Left colon (tissue), 2 donors: ENCODE results near the gene FUCA1. TPM values are rescaled to one million over a fixed set of nuclear protein-coding genes. Genes with fewer than 3 reads are reported as not detected.
"Not testable (repeated sequence)": the region's sequence is repeated elsewhere in the genome, so short reads cannot be mapped to it uniquely, and the experiment has no call there.

ENCODE experiments used
- ATAC-seq: fragments of 200-7000 bp; cut with Tn5 transposase; one replicate; pipeline ENCODE4 v1.9.1; 2020; ENCODE audit warnings: mild to moderate bottlenecking, moderate library complexity
- DNase-seq, 2 donors: peaks; one replicate each; pipeline ENCODE4 v3.0.0-alpha.2; 2020
- intact Hi-C, 2 donors: fragments of 100-400 bp; cut with DNase I in 1 of 2; cut with micrococcal nuclease in 1 of 2; formaldehyde crosslinking; loops; one replicate each; pipeline versions ENCODE4 v1.11.2 to v1.14.0; 2022; cut with DNase I, micrococcal nuclease
- total RNA-seq, 2 donors: library from RNA; stranded (reverse); fragmentation: NEBNext Ultra II Directional; extraction: Animal tissue kit (Norgen Biotek cat#: 25700); gene quantifications; one replicate each; pipeline ENCODE4 v1.2.1, GENCODE V29; 2021
- donor health status: DM: no; HTN: no; CAD: no.
- donor health status: DM: yes; HTN: yes; CAD: no.

FUCA1 gene
- total RNA-seq, 2 donors from 2014 or later, result 157 to 212 TPM

GRCh38 chr1:23851406-23851805 is 16.7 kb downstream of the FUCA1 start:
- ATAC-seq, DNase-seq, intact Hi-C loops: not testable (repeated sequence)

DNA sequence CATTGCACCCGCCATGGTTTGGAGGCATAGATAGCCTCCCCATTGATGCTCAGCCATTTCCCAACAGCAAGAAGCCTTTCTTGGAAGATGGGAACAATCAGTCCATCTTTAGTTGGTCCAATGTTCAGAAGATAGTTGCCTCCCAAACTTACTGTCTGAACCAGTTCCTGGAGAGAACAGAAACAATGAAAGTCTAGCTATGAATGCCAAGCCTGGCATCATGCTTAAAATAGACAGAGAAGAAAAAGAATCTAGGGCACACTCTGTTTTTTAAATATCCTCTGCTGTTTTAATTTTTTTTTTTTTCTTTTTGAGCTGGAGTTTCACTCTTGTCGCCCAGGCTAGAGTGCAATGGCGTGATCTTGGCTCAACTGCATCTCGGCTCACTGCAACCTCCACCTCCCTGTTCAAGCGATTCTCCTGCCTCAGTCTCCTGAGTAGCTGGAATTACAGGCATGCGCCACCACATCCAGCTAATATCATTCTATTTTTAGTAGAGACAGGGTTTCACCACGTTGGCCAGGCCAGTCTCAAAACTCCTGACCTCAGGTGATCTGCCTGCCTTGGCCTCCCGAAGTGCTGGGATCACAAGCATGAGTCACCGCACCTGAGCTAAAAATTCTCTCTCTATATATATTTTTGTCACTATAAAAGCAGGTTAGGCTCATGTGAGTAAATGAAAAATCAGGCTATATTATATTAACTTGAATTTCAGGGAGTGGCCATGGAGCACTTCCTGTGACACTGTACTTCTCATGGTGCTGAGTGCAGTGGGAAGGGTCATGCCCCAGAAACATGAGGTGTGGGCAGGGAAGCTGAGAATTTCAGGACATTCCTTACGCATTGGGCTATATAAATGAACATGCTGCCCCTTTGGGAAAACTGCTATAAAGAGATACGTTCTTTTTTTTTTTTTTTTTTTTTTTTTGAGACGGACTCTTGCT is 19.1 kb downstream of the FUCA1 start:
- ATAC-seq (no peak), DNase-seq (no peak)
- intact Hi-C loops, result no loop called here

DNA sequence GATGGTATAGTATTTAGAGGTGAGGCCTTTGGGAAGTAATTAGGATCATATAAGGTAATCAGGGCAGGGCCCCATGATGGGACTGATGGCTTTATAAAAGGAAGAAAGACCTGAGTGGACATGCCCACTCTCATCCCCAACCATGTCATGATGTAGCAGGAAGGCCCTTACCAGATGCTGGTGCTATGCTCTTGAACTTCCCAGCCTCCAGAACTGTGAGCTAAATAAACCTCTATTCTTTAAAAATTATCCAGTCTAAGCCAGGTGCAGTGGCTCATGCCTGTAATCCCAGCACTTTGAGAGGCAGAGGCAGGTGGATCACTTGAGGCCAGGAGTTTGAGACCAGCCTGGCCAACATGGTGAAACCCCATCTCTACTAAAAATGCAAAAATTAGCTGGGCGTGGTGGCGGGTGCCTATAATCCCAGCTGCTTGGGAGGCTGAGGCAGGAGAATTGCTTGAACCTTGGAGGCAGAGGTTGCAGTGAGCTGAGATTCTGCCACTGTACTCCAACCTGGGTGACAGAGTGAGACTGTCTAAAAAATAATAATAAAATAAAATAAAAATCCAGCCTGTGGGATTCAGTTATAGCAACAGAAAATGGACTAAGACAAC is 20.5 kb downstream of the FUCA1 start:
- ATAC-seq, DNase-seq, intact Hi-C loops: not testable (repeated sequence)

DNA sequence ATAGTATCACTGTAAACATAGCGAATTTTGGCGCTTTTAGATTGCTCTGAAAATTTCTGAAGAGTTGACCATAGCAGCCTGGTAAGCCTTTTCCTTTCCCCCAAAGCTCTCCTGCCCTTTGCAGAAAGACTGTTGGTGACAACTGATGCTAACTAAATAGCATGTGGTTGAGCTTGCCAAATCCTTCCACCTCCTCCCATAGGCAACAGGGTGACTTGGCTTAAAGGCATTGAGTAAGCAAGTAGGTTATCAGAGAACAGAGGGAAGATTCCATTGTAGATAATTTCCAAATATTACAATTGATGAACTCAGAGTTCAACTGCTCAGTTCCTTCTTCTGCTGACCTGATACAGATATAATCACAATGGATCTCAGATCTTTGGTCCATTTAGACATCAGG is 22.9 kb downstream of the FUCA1 start:
- no peak for ATAC-seq
- DNase-seq, result no peak
- intact Hi-C loops, result no loop called here

DNA sequence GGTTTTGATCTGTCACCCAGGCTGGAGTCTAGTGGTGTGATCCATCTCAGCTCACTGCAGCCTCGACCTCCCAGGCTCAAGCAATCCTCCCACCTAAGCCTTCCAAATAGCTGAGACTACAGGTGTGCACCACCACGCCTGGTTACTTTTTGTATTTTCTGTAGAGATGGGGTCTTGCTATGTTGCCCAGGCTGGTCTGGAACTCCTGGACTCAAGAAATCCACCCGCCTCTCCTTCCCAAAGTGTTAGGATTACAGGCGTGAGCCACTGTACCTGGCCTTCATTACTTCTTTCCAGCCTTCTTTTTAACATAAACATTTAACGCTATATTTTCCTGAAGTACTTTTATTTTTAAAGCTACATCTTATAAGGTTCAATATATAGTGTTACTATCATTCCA is 24.4 kb downstream of the FUCA1 start:
- no peak for DNase-seq
- intact Hi-C loops, result no loop called here
- ATAC-seq, result no peak

- peak; percentile 98 for ATAC-seq
- peak; percentile 71 to 82 for DNase-seq
- intact Hi-C loops, result no loop called here
Measured at GRCh38 chr1:23838401-23838866, 29.7 kb downstream of the FUCA1 start.

DNA sequence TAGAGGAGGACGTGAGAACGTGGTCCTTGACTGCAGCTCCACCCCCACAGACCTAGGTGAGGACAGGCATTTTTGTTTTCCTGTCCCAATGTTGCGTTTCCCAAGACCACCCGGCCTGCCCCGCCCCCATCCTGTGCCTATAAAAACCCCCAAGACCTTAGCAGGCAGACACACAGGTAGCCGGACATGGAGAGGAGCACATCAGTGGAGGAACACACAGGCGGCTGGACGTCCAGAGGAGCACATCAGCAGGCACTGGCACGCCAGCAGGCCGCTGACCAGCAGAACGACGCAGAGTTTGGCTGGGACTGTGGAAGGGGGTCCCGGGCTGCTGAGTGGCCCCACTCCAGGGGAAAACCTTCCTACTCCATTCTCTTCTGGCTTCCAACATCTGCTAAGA is 30.2 kb downstream of the FUCA1 start:
- intact Hi-C loops, result no loop called here
- peak; percentile 19 for ATAC-seq
- DNase-seq, result peak in 1 of 2 donors; percentile 28

DNA sequence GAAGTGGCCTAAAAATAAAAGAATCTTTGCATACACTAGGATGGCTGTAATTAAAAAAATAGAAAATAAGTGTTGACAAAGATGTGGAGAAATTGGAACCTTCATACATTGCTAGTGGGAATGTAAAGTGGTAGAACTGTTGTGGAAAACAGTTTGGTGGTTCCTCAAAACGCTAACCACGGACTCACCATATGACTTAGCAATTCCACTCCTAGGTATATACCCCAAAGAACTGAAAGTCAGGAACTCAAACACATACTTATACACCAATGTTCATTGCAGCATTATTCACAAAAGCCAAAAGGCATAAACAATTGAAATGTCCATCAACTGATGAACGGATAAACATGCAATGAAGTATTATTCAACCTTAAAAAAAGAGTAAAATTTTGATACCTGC is 32.1 kb downstream of the FUCA1 start:
- intact Hi-C loops, result no loop called here
- ATAC-seq (no peak), DNase-seq (no peak)

GRCh38 chr1:23834156-23834555 is 33.9 kb downstream of the FUCA1 start:
- ATAC-seq, DNase-seq, intact Hi-C loops: not testable (repeated sequence)

DNA sequence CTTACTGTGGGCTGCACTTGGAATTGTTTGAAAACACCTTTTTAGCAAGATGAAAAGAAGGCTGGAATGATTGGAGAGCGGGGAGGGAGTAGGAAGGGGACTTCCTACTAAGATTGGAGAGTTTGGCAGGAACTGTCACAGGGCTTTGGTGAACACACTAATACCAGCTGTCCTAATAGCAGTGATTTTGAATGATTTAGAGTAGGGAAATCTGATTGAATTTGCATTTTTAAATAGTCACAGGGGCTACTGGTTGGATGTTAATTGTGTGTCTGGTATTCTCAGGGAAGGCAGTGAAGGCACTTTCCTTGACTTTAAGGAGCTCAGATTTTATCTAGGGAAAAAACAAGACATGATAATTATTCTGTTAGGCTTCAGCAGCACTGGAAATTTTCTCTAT is 40.4 kb downstream of the FUCA1 start:
- no peak for DNase-seq
- no peak for ATAC-seq
- intact Hi-C loops, result no loop called here

GRCh38 chr1:23826590-23826989 is 41.5 kb downstream of the FUCA1 start:
- DNase-seq, ATAC-seq, intact Hi-C loops: not testable (repeated sequence)

DNA sequence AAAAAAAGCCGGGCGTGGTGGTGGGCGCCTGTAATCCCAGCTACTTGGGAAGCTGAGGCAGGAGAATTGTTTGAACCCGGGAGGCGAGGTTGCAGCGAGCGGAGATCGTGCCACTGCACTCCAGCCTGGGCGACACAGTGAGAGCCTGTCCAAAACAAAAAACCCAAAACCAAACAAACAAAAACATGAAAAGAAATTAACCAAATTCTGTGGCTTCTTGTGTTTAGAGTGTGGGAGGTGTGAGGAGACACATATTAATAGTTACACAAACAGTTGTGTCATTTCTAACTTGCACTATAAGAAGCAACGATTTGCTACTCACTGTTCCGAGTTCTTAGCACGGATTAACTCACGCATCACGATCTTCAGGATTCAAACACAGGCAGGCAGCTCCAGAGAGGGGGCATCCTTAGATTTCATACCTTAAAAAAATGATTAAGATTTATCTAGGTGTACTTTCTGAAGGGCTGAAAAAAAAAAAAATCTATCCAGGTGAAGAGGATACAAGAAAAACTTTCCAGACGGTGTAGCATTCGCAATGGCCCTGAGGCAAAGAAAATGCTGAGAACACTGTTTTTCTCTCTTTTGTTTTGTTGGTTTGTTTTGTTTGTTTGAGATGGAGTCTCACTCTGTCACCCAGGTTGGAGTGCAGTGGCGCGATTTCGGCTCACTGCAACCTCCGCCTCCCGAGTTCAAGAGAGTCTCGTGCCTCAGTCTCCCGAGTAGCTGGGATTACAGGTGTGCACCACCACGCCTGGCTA is 42.1 kb downstream of the FUCA1 start:
- intact Hi-C loops, result no loop called here
- ATAC-seq (no peak), DNase-seq (no peak)

- ATAC-seq, result peak; percentile 99
- peak; percentile 91 to 94 for DNase-seq
- intact Hi-C loops, result no loop called here
Measured at GRCh38 chr1:23825076-23825761, 42.9 kb downstream of the FUCA1 start, which contains the start of gene HMGCL. TSS of gene HMGCL (minus strand) at chr1:23825429. CDS start at chr1:23825415, 14 bp downstream.

DNA sequence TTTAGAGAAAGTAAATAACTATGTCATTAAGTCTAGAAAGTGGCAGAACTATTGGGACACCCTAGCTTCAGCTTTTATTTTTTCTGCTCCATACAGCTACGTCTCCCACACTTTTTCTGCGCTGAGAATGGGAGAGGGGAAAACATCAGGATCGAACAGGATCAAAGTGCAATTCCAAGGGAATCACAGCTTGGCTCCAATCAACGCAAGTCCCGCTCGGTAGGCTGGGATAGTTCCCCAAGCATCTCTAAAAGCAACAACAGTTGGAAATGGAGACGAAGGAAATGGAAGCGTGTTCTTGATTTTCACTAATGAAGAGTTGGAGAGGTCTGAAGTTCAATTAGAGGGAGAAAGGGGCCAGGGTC is 43.4 kb downstream of the FUCA1 start:
- ATAC-seq, result peak; percentile 53
- no peak for DNase-seq

GRCh38 chr1:23823767-23824166 is 44.3 kb downstream of the FUCA1 start:
- DNase-seq (no peak), ATAC-seq (no peak)
- intact Hi-C loops, result no loop called here

More for the DNA sequence above, 43.4 kb downstream of the FUCA1 start:
- intact Hi-C loops, result no loop called here

DNA sequence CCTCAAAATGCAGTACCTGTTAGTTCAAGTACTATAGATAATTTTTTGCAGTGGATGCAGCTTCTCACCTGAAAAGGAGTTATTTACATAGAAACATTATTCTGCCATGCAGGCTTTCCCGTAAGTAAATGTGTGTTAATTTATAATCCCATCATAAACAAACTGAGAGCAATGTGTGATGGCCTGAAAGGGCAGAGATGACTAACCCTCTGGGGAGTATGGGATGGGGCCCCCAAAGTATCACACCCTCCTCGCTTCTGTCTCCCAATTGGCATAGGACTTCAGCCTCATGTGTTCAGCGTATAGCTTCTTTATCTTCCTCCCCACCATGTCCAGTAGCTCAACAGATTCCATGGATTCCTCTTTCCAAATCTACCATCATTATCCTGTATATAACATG is 50.5 kb downstream of the FUCA1 start:
- ATAC-seq, result no peak
- intact Hi-C loops, result loop anchor here in 1 of 2 donors (10.0 kb wide), 1 partner anchor 97 kb away; the partner anchor contains the start of gene CNR2

GRCh38 chr1:23816906-23817305 is 51.2 kb downstream of the FUCA1 start:
- ATAC-seq (no peak), DNase-seq (no peak)
- intact Hi-C loops, result loop anchor here in 1 of 2 donors (10.0 kb wide), 1 partner anchor 98 kb away; the partner anchor contains the start of gene CNR2

More for the DNA sequence above, 50.5 kb downstream of the FUCA1 start:
- DNase-seq, result no peak

DNA sequence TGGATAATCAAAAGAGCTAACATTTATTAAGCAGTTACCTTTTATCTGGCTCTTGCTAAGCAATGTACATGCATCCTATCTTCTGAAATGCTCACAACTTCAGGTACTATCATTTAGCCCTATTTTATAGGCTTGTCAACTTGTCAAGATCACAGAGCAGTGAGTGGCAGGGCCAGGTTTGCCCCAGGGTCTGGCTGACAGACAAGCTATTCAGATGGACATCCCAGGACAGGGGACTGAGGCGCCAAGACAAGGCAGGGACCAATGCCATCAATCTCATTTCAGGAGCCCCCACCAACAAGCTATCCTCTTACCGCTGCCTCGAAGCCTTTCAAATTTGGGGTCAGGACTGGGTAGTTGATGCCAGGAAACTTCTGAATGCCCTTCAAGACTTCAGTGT is 51.7 kb downstream of the FUCA1 start:
- ATAC-seq, result no peak
- DNase-seq, result no peak
- intact Hi-C loops, result loop anchor here in 1 of 2 donors (10.0 kb wide), 1 partner anchor 98 kb away; the partner anchor contains the start of gene CNR2
